Neuron (in vitro differentiated cells): ENCODE data around the gene PHTF2.

Experiments used
- H2AFZ ChIP-seq: one replicate; pipeline ENCODE4 v1.6.1; 2013; ENCODE audit warnings: low read depth, mild to moderate bottlenecking, inconsistent platforms, low read length, moderate library complexity
- H3K27me3 ChIP-seq: one replicate; pipeline ENCODE4 v1.6.1; 2013; ENCODE audit warnings: low read length; ENCODE audit not compliant: insufficient read depth
- H3K36me3 ChIP-seq: one replicate; pipeline ENCODE4 v1.6.1; 2013; ENCODE audit warnings: low read length; ENCODE audit not compliant: insufficient read depth
- H3K4me1 ChIP-seq: one replicate; pipeline ENCODE4 v1.6.1; 2013; ENCODE audit warnings: low read length; ENCODE audit not compliant: insufficient read depth
- H3K4me3 ChIP-seq: 2 replicates; pipeline ENCODE4 v1.5.1; 2013; ENCODE audit warnings: mild to moderate bottlenecking, low read length, moderate library complexity
- H3K9me3 ChIP-seq: one replicate; pipeline ENCODE4 v1.6.1; 2013; ENCODE audit warnings: low read length

The PHTF2 gene

GRCh38 chr7:77799078-77799964 is 748 bp downstream of the PHTF2 start:
- peaks cover 26% of the 10 kb centered on the region for H3K4me1 ChIP-seq
- H3K4me3 ChIP-seq: peak overlapping the region; percentile 87
- H3K36me3 ChIP-seq: peaks cover 10% of the 10 kb centered on the region
- H3K9me3 ChIP-seq: no peaks in the 10 kb centered on the region
- H2AFZ ChIP-seq: peak overlapping the region; percentile 74
- H3K27me3 ChIP-seq: no peaks in the 10 kb centered on the region

- no peaks in the 10 kb centered on the region for H3K9me3 ChIP-seq
- no peaks in the 10 kb centered on the region for H3K27me3 ChIP-seq
- peak overlapping the region; percentile 87 for H3K4me3 ChIP-seq
- H3K4me1 ChIP-seq: peaks cover 26% of the 10 kb centered on the region
- H2AFZ ChIP-seq: peak overlapping the region; percentile 74
- peaks cover 3% of the 10 kb centered on the region for H3K36me3 ChIP-seq
Observed at GRCh38 chr7:77800158-77800557, 1.6 kb downstream of the PHTF2 start.

GRCh38 chr7:77800730-77801129 is 2.2 kb downstream of the PHTF2 start:
- Histone ChIP-seq H3K36me3 (peaks cover 1% of the 10 kb centered on the region), H3K27me3 (no peaks in the 10 kb centered on the region), H2AFZ (no peak overlapping the region), H3K4me1 (peaks cover 26% of the 10 kb centered on the region), H3K9me3 (no peaks in the 10 kb centered on the region), H3K4me3 (no peak overlapping the region)

- Histone ChIP-seq H2AFZ (no peak overlapping the region), H3K4me3 (no peak overlapping the region), H3K36me3 (no peaks in the 10 kb centered on the region), H3K4me1 (peaks cover 14% of the 10 kb centered on the region), H3K9me3 (peaks cover 3% of the 10 kb centered on the region), H3K27me3 (no peaks in the 10 kb centered on the region)
Observed at GRCh38 chr7:77802557-77803405, 4.2 kb downstream of the PHTF2 start.

GRCh38 chr7:77806425-77806824 is 7.9 kb downstream of the PHTF2 start:
- no peaks in the 10 kb centered on the region for H3K4me1 ChIP-seq
- H3K9me3 ChIP-seq: peaks cover 6% of the 10 kb centered on the region
- no peaks in the 10 kb centered on the region for H3K27me3 ChIP-seq
- H3K4me3 ChIP-seq: no peak overlapping the region
- no peaks in the 10 kb centered on the region for H3K36me3 ChIP-seq
- H2AFZ ChIP-seq: no peak overlapping the region

GRCh38 chr7:77808517-77808916 is 9.9 kb downstream of the PHTF2 start:
- peaks cover 6% of the 10 kb centered on the region for H3K9me3 ChIP-seq
- H2AFZ ChIP-seq: no peak overlapping the region
- no peaks in the 10 kb centered on the region for H3K27me3 ChIP-seq
- no peaks in the 10 kb centered on the region for H3K4me1 ChIP-seq
- no peak overlapping the region for H3K4me3 ChIP-seq
- H3K36me3 ChIP-seq: no peaks in the 10 kb centered on the region

- Histone ChIP-seq H3K4me1 (no peaks in the 10 kb centered on the region), H3K9me3 (peaks cover 6% of the 10 kb centered on the region), H2AFZ (no peak overlapping the region), H3K36me3 (no peaks in the 10 kb centered on the region), H3K4me3 (no peak overlapping the region), H3K27me3 (no peaks in the 10 kb centered on the region)
Observed at GRCh38 chr7:77811516-77812289, 13.1 kb downstream of the PHTF2 start.

GRCh38 chr7:77812290-77812685 is 13.7 kb downstream of the PHTF2 start:
- H3K4me1 ChIP-seq: no peaks in the 10 kb centered on the region
- peaks cover 8% of the 10 kb centered on the region for H3K9me3 ChIP-seq
- H3K27me3 ChIP-seq: no peaks in the 10 kb centered on the region
- no peak overlapping the region for H2AFZ ChIP-seq
- no peak overlapping the region for H3K4me3 ChIP-seq
- H3K36me3 ChIP-seq: no peaks in the 10 kb centered on the region

- no peaks in the 10 kb centered on the region for H3K27me3 ChIP-seq
- H3K36me3 ChIP-seq: no peaks in the 10 kb centered on the region
- no peaks in the 10 kb centered on the region for H3K4me1 ChIP-seq
- H3K4me3 ChIP-seq: no peak overlapping the region
- H3K9me3 ChIP-seq: peaks cover 8% of the 10 kb centered on the region
- no peak overlapping the region for H2AFZ ChIP-seq
Observed at GRCh38 chr7:77813180-77813579, 14.6 kb downstream of the PHTF2 start.

GRCh38 chr7:77819021-77819420 is 20.4 kb downstream of the PHTF2 start:
- H3K27me3 ChIP-seq: no peaks in the 10 kb centered on the region
- H3K4me3 ChIP-seq: no peak overlapping the region
- no peak overlapping the region for H2AFZ ChIP-seq
- H3K4me1 ChIP-seq: no peaks in the 10 kb centered on the region
- peaks cover 22% of the 10 kb centered on the region for H3K9me3 ChIP-seq
- no peaks in the 10 kb centered on the region for H3K36me3 ChIP-seq

GRCh38 chr7:77820967-77821366 is 22.4 kb downstream of the PHTF2 start:
- H3K9me3 ChIP-seq: peaks cover 25% of the 10 kb centered on the region
- H3K27me3 ChIP-seq: no peaks in the 10 kb centered on the region
- no peak overlapping the region for H2AFZ ChIP-seq
- no peaks in the 10 kb centered on the region for H3K36me3 ChIP-seq
- H3K4me1 ChIP-seq: no peaks in the 10 kb centered on the region
- H3K4me3 ChIP-seq: no peak overlapping the region

GRCh38 chr7:77822269-77822668 is 23.7 kb downstream of the PHTF2 start:
- Histone ChIP-seq H3K9me3 (peaks cover 21% of the 10 kb centered on the region), H3K4me3 (no peak overlapping the region), H3K36me3 (no peaks in the 10 kb centered on the region), H2AFZ (no peak overlapping the region), H3K4me1 (no peaks in the 10 kb centered on the region), H3K27me3 (no peaks in the 10 kb centered on the region)

GRCh38 chr7:77823787-77824186 is 25.2 kb downstream of the PHTF2 start:
- Histone ChIP-seq H3K4me3 (no peak overlapping the region), H3K4me1 (no peaks in the 10 kb centered on the region), H3K36me3 (no peaks in the 10 kb centered on the region), H3K9me3 (peaks cover 19% of the 10 kb centered on the region), H2AFZ (no peak overlapping the region), H3K27me3 (no peaks in the 10 kb centered on the region)
